ENCODE results near the gene RPL32. TPM values are rescaled to one million over a fixed set of nuclear protein-coding genes. Genes with fewer than 3 reads are reported as not detected.
A peak's percentile ranks its signal among the peaks of the same experiment; 100 is the strongest.
"Not testable (repeated sequence)": the region's sequence is repeated elsewhere in the genome, so short reads cannot be mapped to it uniquely, and the experiment has no call there.

RPL32 gene
- 1,000 to 10,000 TPM; 2,442 to 3,164 (median 2,704) TPM for polyA plus RNA-seq (ENCODE audit: insufficient read depth in 1 of 5, insufficient read length in 5 of 5, low replicate concordance in 1 of 5)
- long read RNA-seq, donor 1, transcript RPL32-203 (4 exons, 1,749 nt), result minor isoform, 24 of 3,443 reads
- long read RNA-seq, donor 1, transcript RPL32-204 (4 exons, 2,117 nt), result major isoform, 2,777 of 3,443 reads
- long read RNA-seq, donor 1, transcript RPL32-202 (3 exons, 1,734 nt), result minor isoform, 352 of 3,443 reads
- long read RNA-seq, donor 1, transcript RPL32-207 (3 exons, 631 nt), result minor isoform, 41 of 3,443 reads
- long read RNA-seq, donor 1, partial matches to known transcripts, result 183 of 3,443 reads
- long read RNA-seq, donor 1, other reads (novel, unspliced or antisense), result 55 of 3,443 reads
- long read RNA-seq, donor 2, transcript RPL32-202 (3 exons, 1,734 nt), result minor isoform, 95 of 1,879 reads
- long read RNA-seq, donor 2, transcript RPL32-204 (4 exons, 2,117 nt), result major isoform, 1,655 of 1,879 reads
- long read RNA-seq, donor 2, transcript RPL32-207 (3 exons, 631 nt), result minor isoform, 14 of 1,879 reads
- long read RNA-seq, donor 2, transcript RPL32-203 (4 exons, 1,749 nt), result minor isoform, 18 of 1,879 reads
- long read RNA-seq, donor 2, partial matches to known transcripts, result 69 of 1,879 reads
- long read RNA-seq, donor 2, other reads (novel, unspliced or antisense), result 24 of 1,879 reads
- long read RNA-seq, donor 3, transcript RPL32-202 (3 exons, 1,734 nt), result minor isoform, 160 of 1,850 reads
- long read RNA-seq, donor 3, transcript RPL32-203 (4 exons, 1,749 nt), result minor isoform, 13 of 1,850 reads
- long read RNA-seq, donor 3, transcript RPL32-207 (3 exons, 631 nt), result minor isoform, 21 of 1,850 reads
- long read RNA-seq, donor 3, transcript RPL32-204 (4 exons, 2,117 nt), result major isoform, 1,446 of 1,850 reads
- long read RNA-seq, donor 3, partial matches to known transcripts, result 179 of 1,850 reads
- long read RNA-seq, donor 3, other reads (novel, unspliced or antisense), result 23 of 1,850 reads
- long read RNA-seq, donor 4, transcript RPL32-202 (3 exons, 1,734 nt), result minor isoform, 236 of 1,708 reads
- long read RNA-seq, donor 4, transcript RPL32-203 (4 exons, 1,749 nt), result minor isoform, 13 of 1,708 reads
- long read RNA-seq, donor 4, transcript RPL32-207 (3 exons, 631 nt), result minor isoform, 24 of 1,708 reads
- long read RNA-seq, donor 4, transcript RPL32-204 (4 exons, 2,117 nt), result major isoform, 1,260 of 1,708 reads
- long read RNA-seq, donor 4, partial matches to known transcripts, result 142 of 1,708 reads
- long read RNA-seq, donor 4, other reads (novel, unspliced or antisense), result 30 of 1,708 reads
- long read RNA-seq, donor 5, transcript RPL32-204 (4 exons, 2,117 nt), result major isoform, 3,206 of 3,626 reads
- long read RNA-seq, donor 5, transcript RPL32-203 (4 exons, 1,749 nt), result minor isoform, 38 of 3,626 reads
- long read RNA-seq, donor 5, transcript RPL32-202 (3 exons, 1,734 nt), result minor isoform, 173 of 3,626 reads
- long read RNA-seq, donor 5, transcript RPL32-207 (3 exons, 631 nt), result minor isoform, 53 of 3,626 reads
- long read RNA-seq, donor 5, partial matches to known transcripts, result 94 of 3,626 reads
- long read RNA-seq, donor 5, other reads (novel, unspliced or antisense), result 46 of 3,626 reads
- long read RNA-seq, donor 6, transcript RPL32-207 (3 exons, 631 nt), result minor isoform, 29 of 3,349 reads
- long read RNA-seq, donor 6, transcript RPL32-204 (4 exons, 2,117 nt), result major isoform, 2,972 of 3,349 reads
- long read RNA-seq, donor 6, transcript RPL32-203 (4 exons, 1,749 nt), result minor isoform, 25 of 3,349 reads
- long read RNA-seq, donor 6, transcript RPL32-202 (3 exons, 1,734 nt), result minor isoform, 184 of 3,349 reads
- long read RNA-seq, donor 6, partial matches to known transcripts, result 69 of 3,349 reads
- long read RNA-seq, donor 6, other reads (novel, unspliced or antisense), result 62 of 3,349 reads
- long read RNA-seq, donor 7, transcript RPL32-204 (4 exons, 2,117 nt), result major isoform, 1,480 of 1,702 reads
- long read RNA-seq, donor 7, transcript RPL32-202 (3 exons, 1,734 nt), result minor isoform, 135 of 1,702 reads
- long read RNA-seq, donor 7, transcript RPL32-207 (3 exons, 631 nt), result minor isoform, 15 of 1,702 reads
- long read RNA-seq, donor 7, transcript RPL32-203 (4 exons, 1,749 nt), result minor isoform, 12 of 1,702 reads
- long read RNA-seq, donor 7, partial matches to known transcripts, result 34 of 1,702 reads
- long read RNA-seq, donor 7, other reads (novel, unspliced or antisense), result 22 of 1,702 reads
- long read RNA-seq, donor 8, transcript RPL32-204 (4 exons, 2,117 nt), result major isoform, 922 of 1,125 reads
- long read RNA-seq, donor 8, transcript RPL32-202 (3 exons, 1,734 nt), result minor isoform, 96 of 1,125 reads
- long read RNA-seq, donor 8, transcript RPL32-207 (3 exons, 631 nt), result minor isoform, 18 of 1,125 reads
- long read RNA-seq, donor 8, transcript RPL32-203 (4 exons, 1,749 nt), result minor isoform, 6 of 1,125 reads
- long read RNA-seq, donor 8, partial matches to known transcripts, result 63 of 1,125 reads
- long read RNA-seq, donor 8, other reads (novel, unspliced or antisense), result 17 of 1,125 reads

DNA sequence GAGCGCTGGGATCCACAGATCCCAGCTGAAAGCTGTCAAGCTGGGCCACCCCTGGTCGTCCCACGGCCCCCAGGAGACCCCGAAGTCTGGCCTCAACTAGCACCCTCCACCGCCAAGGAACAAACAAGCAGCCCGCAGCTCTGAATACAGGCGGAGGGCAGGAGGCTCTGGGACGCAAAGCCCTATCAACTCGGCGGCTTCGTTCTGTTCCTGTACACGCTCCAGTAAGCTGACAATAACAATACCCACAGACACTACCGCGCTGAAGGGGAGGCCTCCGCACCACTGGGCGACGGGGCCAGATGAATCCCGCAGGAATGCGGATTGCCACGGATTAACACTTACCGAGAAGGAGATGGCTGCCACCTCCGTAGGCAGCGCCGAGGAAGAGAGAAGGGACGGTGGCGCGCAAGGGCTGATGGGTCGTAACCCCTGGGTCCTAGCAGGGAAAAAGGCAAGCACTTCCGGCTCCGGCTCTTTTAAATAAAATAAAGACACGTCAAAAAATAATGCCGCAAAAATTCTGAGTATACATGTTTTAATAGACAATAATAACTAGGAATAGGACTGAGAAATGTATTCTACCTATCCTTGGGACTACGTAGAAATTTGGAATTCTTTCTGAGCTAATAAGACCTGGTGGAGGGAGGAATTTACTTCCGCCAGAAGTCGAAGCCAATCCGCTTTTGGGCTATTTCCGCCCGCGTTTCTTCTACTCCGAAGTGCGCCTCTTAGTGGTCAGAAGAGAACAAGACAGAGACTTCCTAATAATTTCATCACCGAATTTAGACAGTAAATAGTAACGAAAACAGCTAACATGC is at the start of gene RPL32:
TSS of gene RPL32 (minus strand) at position 417 of the 821 bp plus-strand sequence. CDS start 1,328 bp downstream, outside the sequence.
- DNase-seq, result peak; percentile 92 to 95

DNA sequence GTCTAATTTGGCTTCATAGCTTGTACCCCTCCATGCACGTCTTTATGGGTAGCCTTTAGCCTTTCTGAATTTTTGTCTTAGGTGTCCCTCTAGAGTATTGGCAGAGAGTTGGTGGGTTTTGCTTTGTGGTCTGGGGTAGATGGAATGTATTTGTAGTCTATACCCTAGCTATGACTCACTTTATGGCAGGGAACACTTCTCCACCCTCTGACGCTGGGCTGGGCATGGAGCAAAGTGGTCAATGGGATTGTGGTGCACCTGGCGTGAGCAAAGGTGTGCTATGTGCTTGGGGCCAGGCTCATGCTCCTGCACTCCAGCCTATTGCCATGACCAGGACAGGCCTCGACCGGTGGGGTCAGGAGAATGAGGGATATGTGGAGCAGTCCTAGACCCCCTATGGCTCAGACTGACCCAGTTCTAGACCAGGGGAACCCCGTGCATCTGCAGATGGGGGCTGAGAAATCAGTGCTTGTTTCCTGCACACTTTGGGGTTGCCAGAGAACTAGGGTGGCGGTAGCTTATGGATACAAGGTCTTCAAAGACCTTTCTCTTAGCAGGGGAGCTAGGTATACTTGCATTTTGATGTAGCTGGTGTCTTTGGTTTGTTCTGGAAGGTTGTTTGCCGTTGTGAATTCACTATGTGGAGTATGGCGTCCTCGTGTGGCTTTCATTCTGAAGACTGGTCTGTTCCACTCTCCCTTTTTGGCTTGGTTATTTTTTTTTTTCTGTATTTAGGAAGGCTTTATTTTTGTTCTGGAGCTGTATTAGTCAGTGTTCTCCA is 49.4 kb upstream of the RPL32 start:
- no peak for DNase-seq

DNA sequence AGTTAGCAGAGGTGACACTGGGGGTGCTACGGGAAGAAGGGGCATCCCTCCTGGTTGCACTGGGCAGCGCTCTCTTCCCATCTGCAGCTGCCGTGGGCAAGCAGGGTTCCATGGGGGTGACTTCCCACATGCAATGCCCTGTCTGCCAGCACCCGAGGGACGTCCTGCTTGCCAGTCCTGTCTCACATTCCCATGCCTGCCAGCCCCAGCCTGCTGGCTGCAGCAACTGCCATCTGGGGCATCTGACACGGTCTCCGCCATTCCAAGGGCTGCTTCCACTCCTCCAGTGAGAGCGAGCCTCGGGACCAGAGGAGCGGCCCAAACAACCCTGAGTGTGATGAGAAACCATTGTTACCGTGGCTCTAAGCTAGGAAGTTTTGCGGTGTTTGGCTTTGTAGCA is 45.4 kb upstream of the RPL32 start:
- DNase-seq, result no peak

DNA sequence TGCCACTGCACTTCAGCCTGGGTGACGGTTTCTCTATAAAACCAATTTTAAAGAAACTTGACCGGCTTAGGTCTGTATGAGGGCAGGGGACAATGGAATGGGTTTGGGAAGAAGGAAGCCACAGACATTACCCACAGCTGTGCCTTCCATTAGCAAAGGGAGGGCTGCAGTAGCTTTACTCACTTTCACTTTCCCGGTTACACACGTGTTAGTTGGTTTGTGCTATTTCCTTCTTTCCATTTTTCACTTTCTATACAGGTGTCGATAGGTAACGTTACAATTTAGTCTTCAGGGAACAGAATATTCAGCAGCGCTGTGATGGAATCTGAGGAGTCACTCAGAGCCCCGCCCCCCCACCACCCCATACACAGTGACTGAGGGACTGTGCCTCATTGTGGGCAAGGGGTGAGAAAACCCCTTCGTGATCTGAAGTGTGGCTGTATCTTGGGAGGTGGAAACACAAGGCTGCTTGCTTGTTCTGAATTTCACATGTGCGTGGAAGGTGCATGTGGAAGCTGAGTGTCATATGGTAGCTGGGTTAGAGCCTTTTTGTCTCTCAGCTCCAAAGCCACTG is 44.8 kb upstream of the RPL32 start:
- DNase-seq, result no peak

DNA sequence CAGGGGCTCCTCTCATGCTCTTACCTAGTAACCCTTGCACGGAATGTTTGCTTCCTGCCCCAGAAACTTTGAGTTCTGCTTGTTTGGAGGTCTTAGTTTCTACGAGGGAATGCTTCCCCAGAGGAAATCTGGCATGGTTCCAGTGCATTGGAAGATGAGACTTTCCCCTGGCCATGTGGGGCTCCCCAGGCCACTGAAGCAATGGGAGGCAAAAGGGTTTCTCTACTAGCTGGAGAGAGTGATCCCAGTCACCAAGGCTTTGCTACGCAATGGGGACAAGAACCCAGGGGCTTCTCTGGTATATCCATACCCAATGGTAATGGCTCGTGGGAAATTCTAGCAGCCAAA is 44.2 kb upstream of the RPL32 start:
- no peak for DNase-seq

DNA sequence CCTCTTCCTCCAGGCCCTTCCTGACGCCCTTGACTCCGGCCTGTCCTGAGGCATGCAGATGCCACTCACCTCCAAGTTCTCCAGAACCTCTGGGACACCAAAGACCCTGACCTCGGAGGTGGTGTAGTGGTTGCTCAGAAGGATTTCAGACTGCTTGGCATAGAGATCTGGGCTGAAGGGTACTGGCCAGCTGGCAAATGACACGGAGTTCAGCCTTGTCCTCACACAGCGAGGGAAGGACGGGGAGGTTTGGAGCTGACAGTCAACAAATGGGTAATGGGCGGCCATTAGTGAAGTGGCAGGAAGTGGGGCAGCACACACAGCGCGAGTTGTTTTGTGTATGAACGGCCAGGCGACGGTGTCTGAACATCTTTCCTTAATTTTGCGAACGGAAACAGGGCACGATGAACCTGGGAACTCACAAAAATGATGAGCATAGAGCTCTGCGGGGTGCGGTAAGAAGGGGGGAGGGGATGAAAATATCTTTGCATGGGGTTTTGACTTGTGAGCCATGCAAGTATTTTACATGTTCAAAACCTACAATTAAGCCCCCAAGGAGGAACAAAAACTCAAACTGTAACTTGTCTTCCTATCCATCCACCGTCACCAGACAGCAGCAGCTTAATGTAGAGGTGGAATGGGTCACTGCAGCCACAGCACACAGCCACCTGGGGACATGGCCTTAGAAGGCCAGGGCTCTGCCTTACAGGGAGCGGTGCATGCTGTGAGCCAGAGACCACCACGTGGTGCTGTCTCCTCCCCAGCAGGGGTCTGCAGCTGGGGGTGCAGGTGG is 43.6 kb upstream of the RPL32 start:
- no peak for DNase-seq

DNA sequence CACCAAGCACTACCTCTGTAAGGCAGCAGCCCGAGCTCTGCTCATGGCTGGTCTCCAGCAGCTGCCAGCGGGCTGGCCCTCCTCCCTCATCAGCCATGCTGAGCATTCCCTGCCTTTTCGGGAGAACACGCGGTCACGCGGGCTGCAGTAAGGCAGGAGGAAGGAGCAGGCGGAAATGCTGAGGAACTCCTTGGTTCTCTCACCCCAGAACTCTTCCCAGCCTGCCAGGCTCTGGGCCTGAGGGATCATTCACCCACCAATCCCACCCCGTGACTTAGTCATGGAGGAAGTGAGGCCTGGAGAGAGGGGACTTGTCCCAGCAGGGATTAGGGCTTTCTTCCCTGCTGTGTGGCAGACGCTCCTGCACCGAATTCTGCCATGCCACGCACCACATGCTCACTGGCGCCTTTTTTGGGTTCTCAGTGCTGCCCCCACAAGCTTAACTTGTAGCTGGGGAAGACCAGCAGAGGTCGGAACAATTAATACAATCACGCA is 42.9 kb upstream of the RPL32 start:
- no peak for DNase-seq

DNA sequence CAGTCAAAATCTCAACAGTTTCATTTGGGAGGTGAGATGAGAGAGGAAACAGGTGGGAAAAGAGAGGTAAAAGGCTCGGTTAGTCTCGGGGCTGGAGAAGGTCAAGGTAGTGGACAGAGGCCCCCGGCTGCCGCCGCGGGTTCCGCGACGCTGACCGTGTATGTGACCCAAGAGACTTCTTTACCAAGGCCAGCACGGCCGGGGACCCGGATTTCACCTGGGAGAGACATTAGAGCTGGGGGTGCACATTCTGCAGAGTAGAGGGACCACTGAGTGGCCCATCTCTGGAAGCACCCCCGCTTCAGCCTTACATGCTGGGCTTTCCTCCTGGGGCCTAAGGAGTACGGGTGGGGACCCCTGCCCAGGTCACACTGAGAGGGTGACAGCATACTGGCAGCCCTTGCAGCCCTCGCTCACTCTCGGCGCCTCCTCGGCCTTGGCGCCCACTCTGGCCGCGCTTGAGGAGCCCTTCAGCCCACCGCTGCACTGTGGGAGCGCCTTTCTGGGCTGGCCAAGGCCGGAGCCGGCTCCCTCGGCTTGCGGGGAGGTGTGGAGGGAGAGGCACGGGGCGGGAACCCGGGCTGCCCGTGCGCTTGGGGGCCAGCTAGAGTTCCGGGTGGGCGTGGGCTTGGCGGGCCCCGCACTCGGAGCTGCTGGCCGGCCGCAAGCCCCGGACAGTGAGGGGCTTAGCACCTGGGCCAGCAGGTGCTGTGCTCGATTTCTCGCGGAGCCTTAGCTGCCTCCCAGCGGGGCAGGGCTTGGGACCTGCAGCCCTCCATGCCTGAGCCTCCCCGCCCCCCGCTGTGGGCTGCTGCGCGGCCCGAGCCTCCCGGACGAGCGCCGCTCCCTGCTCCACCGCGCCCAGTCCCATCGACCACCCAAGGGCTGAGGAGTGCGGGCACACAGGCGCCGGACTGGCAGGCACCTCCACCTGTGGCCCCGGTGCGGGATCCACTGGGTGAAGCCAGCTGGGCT is 41.3 kb upstream of the RPL32 start:
- no peak for DNase-seq

DNA sequence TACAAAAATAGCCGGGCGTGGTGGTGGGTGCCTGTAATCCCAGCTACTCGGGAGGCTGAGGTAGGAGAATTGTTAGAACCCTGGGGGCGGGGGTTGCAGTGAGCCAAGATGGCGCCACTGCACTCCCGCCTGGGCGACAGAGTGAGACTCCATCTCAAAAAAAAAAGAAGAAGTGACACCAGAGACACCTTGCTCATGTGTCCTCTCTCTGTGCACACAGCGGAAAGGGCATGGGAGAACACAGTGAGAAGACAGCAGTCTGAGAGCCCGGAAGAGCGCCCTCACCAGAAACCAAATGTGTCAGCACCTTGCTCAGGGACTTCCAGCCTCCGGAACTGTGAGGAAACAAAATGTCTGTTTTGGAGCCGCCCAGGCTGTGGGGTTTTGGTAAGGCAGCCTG is 40.5 kb upstream of the RPL32 start:
- DNase-seq, result not testable (repeated sequence)

DNA sequence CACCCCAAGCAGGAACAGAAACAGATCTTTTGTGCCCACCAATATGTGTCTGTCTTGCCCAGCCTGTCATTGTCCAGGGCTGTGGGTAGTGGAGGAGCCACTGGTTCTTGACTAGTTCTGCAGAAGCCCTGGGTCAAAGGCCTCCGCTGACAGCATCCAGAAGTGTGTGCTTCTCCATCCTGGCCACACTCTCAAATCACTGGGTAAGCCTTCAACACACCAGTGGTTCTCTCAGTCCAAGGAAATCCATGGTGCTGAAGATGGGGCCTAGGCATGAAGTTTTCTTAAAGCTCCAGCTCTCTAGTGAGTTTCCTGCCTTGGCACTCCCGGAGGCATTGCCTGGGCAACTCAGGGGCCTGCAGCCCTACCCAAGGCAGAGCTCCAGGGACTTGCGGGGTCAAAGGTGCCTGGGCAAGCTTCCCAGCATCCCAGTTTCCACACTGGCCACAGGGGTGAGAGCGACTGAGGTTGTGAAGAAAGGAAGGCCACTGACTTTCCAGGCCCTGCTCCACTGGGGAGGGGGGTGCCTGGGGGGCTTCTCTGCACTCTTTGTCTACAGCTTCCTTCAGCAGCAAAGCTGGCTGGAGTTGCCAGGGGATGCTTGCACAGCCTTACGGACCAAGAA is 37.9 kb upstream of the RPL32 start:
- no peak for DNase-seq

DNA sequence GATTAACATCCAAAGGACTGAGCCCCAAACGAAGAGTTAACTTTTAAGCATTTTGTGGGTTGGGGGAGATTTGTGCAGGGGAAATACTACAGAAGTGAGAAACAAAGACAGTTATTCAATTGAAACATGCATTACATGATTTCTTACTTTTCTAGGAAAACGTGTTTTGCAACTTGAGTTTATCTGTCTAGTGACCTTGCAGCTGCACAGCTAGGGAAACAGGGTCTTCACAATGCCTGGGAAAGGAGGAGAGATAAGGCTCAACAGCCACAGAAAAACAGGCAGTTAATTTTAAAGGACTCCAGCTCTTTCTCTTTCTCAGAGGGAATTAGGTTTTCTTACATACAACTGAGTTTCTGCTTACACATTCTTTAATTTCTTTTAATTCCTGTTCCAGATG is 37.4 kb upstream of the RPL32 start:
- DNase-seq, result not testable (repeated sequence)

DNA sequence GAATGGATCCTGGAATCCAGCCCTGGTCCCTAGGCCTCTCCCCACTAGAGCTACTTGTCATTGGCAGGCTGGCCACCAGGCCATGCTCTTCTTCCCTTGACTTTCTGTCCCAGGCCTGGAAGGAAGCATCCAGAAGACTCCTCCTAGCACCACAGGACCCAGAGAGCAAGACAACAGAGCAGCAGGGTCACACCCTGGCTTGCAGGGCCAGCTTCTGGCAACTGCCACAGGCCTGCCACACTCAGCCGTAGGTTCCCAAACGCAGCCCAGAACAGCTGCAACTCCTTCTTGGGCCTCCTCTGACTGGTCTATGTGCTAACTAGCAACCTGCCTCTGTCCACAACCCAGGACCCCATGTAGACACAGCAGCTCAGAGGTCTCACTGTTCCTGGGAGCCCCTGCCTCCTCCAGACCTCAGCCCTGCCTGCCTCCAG is 36.8 kb upstream of the RPL32 start:
- DNase-seq, result no peak

DNA sequence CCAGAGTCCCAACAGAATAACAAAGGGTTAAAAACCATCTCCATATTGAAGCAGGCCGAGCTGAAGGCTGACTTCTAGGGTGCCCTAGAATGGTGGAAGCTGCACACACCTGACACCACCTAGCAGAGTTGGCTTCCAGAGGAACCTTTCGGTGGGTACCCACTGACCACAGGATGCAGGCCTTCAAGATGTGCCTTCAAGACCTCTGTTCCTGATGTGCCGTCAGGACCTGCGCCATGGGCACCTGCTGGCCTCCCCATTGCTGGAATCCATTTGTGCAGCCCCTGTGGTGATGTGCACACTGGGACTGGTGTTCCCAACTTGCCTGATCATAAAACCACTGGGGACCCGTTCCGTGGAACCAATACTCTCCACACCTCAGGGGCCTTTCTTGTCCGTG is 35.7 kb upstream of the RPL32 start:
- DNase-seq, result no peak

All from right lung (tissue), 10 donors.